Osteoblast (primary cell): ENCODE measurements around the gene METTL24. TPM values are rescaled to one million over a fixed set of nuclear protein-coding genes. Genes with fewer than 3 reads are reported as not detected.
"Not testable (repeated sequence)": the region's sequence is repeated elsewhere in the genome, so short reads cannot be mapped to it uniquely, and the experiment has no call there.

Source experiments
- DNase-seq: peaks from one replicate; pipeline ENCODE4 v3.0.0; 2011; ENCODE audit warnings: low spot score, mixed read lengths; ENCODE audit not compliant: insufficient read length; ENCODE audit errors: missing footprints
- H2AFZ ChIP-seq: 2 replicates; pipeline ENCODE4 v1.6.0; 2011; ENCODE audit warnings: mild to moderate bottlenecking, low read length
- H3K27ac ChIP-seq: 2 replicates; pipeline ENCODE4 v1.5.1; 2011; ENCODE audit warnings: mild to moderate bottlenecking, low read depth, low read length, moderate library complexity
- H3K27me3 ChIP-seq: 2 replicates; pipeline ENCODE4 v1.6.0; 2012; ENCODE audit warnings: mild to moderate bottlenecking, control low read depth, inconsistent platforms, low read length, moderate library complexity; ENCODE audit not compliant: insufficient read depth
- H3K36me3 ChIP-seq: 2 replicates; pipeline ENCODE4 v1.5.1; 2011; ENCODE audit warnings: mild to moderate bottlenecking, low read length, control low read depth, moderate library complexity; ENCODE audit not compliant: insufficient read depth
- H3K4me1 ChIP-seq: 2 replicates; pipeline ENCODE4 v1.5.1; 2011; ENCODE audit warnings: mild to moderate bottlenecking, low read length, control low read depth, moderate library complexity; ENCODE audit not compliant: insufficient read depth
- H3K4me2 ChIP-seq: 2 replicates; pipeline ENCODE4 v1.6.0; 2011; ENCODE audit warnings: mild to moderate bottlenecking, low read length; ENCODE audit not compliant: insufficient read depth
- H3K4me3 ChIP-seq: fragments of 200-600 bp; sonication (generic); 3 replicates; pipeline ENCODE4 v1.5.1; 2012; ENCODE audit warnings: mild to moderate bottlenecking, low read length, inconsistent platforms; ENCODE audit not compliant: insufficient read depth
- H3K79me2 ChIP-seq: 2 replicates; pipeline ENCODE4 v1.6.0; 2012; ENCODE audit warnings: mild to moderate bottlenecking, low read length, control low read depth, inconsistent platforms; ENCODE audit not compliant: insufficient read depth
- H3K9me3 ChIP-seq: 2 replicates; pipeline ENCODE4 v1.5.1; 2011; ENCODE audit warnings: low read depth, low read length, control low read depth
- H4K20me1 ChIP-seq: 2 replicates; pipeline ENCODE4 v1.6.0; 2012; ENCODE audit warnings: mild to moderate bottlenecking, low read length, control low read depth; ENCODE audit not compliant: insufficient read depth
- CTCF ChIP-seq: IDR thresholded peaks from 2 replicates; pipeline ENCODE4 v1.5.1; 2011; ENCODE audit warnings: mild to moderate bottlenecking, low read depth, low read length, moderate library complexity; ENCODE audit errors: extremely low read depth
- total RNA-seq: library from RNA; depleted of rRNA; stranded (reverse); fragments of >200 nt; gene quantifications from 2 replicates; pipeline ENCODE4 v1.2.3, GENCODE V29; 2012

METTL24 gene
- total RNA-seq, 1 donor = 0.36 TPM

DNA sequence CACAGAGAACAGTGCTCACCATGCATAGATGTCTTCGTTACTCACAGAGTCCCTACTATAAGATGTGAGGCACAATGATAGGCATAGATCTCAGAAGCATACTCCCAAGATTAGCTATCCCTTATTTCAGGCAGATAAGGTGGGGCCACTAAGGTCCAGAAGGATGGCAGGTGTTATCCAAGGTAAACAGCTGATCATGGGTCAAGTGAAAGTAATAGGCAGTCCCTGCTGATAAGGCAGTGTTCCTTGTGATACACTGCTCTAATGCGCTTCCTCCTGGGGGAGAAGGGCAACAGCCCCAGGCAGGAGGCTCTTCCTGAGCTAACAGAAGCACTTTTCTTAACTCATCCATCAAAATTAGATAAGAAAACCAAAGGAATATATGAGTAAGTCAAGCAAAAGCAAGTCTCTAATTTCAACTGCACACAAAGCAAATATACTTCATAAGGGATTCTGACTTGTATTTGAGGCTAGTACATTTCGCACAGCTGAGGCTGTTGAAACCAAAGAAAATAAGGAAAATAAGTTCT is 42.2 kb downstream of the METTL24 start:
- no peak for DNase-seq
- H3K4me1 ChIP-seq = no peaks in the 10 kb centered on the region
- H3K36me3 ChIP-seq = no peaks in the 10 kb centered on the region
- no peak overlapping the region for H3K27ac ChIP-seq
- H2AFZ ChIP-seq = no peak overlapping the region
- no peak overlapping the region for H3K4me2 ChIP-seq
- H3K4me3 ChIP-seq = no peak overlapping the region
- H3K9me3 ChIP-seq = no peaks in the 10 kb centered on the region
- H4K20me1 ChIP-seq = no peaks in the 10 kb centered on the region
- no peak for TF ChIP-seq CTCF
- H3K79me2 ChIP-seq = no peaks in the 10 kb centered on the region
- no peaks in the 10 kb centered on the region for H3K27me3 ChIP-seq

GRCh38 chr6:110315207-110315868 is 42.8 kb downstream of the METTL24 start:
- Histone ChIP-seq H3K36me3 (no peaks in the 10 kb centered on the region), H3K4me3 (no peak overlapping the region), H3K27me3 (no peaks in the 10 kb centered on the region), H3K79me2 (no peaks in the 10 kb centered on the region), H3K4me2 (no peak overlapping the region), H3K4me1 (no peaks in the 10 kb centered on the region), H3K9me3 (no peaks in the 10 kb centered on the region), H3K27ac (no peak overlapping the region), H2AFZ (no peak overlapping the region), H4K20me1 (no peaks in the 10 kb centered on the region)
- TF ChIP-seq CTCF = no peak
- no peak for DNase-seq

DNA sequence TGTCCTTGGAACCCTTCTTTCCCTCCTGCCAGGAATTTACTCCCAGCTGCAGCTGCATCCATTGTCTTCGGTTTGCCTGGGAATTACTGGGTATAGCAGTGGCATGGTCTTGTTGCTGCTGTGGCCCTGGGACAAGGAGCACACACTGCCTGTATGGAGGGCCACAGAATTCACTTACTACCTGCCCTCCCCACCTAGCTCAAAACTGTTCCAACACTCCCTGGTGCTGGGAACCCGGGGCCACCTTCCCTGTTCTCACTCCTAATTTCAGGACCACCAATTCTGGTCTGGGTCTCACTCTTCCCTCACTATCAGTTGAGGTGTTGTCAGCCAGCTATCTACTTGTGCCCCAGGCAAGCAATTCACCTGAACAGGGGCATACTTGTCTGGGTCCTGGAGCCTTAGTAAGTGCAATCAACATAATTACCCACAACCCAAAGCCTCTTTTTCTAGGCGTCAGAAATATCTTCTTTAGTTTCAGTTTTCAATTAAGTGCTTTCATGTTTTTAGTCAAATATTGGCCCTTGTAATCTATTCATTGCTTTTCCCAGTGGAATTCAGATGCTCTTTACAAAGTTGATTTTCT is 47.2 kb downstream of the METTL24 start:
- no peak overlapping the region for H3K4me2 ChIP-seq
- no peak overlapping the region for H3K27ac ChIP-seq
- no peaks in the 10 kb centered on the region for H3K9me3 ChIP-seq
- H3K4me3 ChIP-seq = no peak overlapping the region
- no peaks in the 10 kb centered on the region for H3K36me3 ChIP-seq
- H3K27me3 ChIP-seq = no peaks in the 10 kb centered on the region
- H3K4me1 ChIP-seq = no peaks in the 10 kb centered on the region
- H2AFZ ChIP-seq = no peak overlapping the region
- no peaks in the 10 kb centered on the region for H4K20me1 ChIP-seq
- no peaks in the 10 kb centered on the region for H3K79me2 ChIP-seq
- no peak for TF ChIP-seq CTCF
- no peak for DNase-seq

GRCh38 chr6:110309432-110309831 is 48.7 kb downstream of the METTL24 start:
- H2AFZ ChIP-seq, H3K27me3 ChIP-seq, H3K4me2 ChIP-seq, H3K4me3 ChIP-seq, H3K9me3 ChIP-seq, DNase-seq, H3K79me2 ChIP-seq, H4K20me1 ChIP-seq, H3K27ac ChIP-seq, H3K4me1 ChIP-seq, H3K36me3 ChIP-seq: not testable (repeated sequence)
